ENCODE data around the gene HDDC3.

DNA sequence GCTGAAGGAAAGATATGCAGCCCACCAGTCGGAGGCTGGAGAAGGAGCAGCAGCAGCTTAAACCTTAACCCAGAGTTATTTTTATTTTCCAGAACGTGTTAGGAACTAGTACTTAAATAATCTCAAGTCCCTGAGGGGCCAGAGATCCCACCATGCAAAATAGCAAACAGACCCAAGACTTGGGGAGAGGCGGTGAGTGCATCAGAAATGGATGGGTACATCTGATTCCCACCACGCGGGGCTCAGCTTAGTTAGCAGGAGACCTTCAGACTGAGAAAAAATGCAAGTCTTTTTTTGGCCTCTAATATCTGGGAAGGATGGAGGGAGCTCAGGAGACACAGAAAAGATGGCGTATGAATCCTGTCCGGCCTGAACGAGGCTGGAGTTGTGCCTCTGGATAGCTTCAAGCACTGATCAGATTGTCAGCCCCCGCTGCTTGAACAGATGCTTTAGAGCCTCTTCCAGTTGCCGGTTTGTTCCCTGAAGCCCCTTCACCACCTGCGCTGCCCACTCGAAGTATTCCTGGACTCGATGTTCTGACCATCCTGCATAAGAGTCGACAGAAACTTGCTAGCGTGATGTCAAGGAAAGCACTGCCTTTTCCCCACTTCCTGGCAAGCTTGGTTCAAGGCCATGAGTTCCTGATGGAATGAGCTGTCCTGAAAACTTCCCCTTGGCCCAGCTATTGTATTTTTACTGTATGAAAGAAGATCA, 1.3 kb downstream of the HDDC3 start:
- TF ChIP-seq, protein P1, sequence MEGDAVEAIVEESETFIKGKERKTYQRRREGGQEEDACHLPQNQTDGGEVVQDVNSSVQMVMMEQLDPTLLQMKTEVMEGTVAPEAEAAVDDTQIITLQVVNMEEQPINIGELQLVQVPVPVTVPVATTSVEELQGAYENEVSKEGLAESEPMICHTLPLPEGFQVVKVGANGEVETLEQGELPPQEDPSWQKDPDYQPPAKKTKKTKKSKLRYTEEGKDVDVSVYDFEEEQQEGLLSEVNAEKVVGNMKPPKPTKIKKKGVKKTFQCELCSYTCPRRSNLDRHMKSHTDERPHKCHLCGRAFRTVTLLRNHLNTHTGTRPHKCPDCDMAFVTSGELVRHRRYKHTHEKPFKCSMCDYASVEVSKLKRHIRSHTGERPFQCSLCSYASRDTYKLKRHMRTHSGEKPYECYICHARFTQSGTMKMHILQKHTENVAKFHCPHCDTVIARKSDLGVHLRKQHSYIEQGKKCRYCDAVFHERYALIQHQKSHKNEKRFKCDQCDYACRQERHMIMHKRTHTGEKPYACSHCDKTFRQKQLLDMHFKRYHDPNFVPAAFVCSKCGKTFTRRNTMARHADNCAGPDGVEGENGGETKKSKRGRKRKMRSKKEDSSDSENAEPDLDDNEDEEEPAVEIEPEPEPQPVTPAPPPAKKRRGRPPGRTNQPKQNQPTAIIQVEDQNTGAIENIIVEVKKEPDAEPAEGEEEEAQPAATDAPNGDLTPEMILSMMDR (IDR thresholded peaks at IDR 0.05; ENCODE audit: insufficient read depth, low read length): no peak
- no peak for TF ChIP-seq POLR2AphosphoS5 (IDR thresholded peaks at IDR 0.05; ENCODE audit: low read depth)
- TF ChIP-seq, protein P2, sequence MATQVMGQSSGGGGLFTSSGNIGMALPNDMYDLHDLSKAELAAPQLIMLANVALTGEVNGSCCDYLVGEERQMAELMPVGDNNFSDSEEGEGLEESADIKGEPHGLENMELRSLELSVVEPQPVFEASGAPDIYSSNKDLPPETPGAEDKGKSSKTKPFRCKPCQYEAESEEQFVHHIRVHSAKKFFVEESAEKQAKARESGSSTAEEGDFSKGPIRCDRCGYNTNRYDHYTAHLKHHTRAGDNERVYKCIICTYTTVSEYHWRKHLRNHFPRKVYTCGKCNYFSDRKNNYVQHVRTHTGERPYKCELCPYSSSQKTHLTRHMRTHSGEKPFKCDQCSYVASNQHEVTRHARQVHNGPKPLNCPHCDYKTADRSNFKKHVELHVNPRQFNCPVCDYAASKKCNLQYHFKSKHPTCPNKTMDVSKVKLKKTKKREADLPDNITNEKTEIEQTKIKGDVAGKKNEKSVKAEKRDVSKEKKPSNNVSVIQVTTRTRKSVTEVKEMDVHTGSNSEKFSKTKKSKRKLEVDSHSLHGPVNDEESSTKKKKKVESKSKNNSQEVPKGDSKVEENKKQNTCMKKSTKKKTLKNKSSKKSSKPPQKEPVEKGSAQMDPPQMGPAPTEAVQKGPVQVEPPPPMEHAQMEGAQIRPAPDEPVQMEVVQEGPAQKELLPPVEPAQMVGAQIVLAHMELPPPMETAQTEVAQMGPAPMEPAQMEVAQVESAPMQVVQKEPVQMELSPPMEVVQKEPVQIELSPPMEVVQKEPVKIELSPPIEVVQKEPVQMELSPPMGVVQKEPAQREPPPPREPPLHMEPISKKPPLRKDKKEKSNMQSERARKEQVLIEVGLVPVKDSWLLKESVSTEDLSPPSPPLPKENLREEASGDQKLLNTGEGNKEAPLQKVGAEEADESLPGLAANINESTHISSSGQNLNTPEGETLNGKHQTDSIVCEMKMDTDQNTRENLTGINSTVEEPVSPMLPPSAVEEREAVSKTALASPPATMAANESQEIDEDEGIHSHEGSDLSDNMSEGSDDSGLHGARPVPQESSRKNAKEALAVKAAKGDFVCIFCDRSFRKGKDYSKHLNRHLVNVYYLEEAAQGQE (IDR thresholded peaks at IDR 0.05; ENCODE audit: insufficient replicate concordance, low read depth): no peak
- TF ChIP-seq GABPA (IDR thresholded peaks at IDR 0.05; ENCODE audit: low read depth): no peak

Measured in HL-60 (cell line).